K562 (cell line): ENCODE measurements around the gene LYRM1. TPM values are rescaled to one million over a fixed set of nuclear protein-coding genes. Genes with fewer than 3 reads are reported as not detected.

Experiments used
- CEBPB ChIP-seq: fragments of 450-650 bp; IDR thresholded peaks from 2 replicates; pipeline ENCODE4 v1.6.1; 2016; ENCODE audit warnings: missing genetic modification characterization, missing compliant biosample characterization
- COPS2 ChIP-seq: fragments of 450-650 bp; conservative IDR thresholded peaks from 2 replicates; pipeline ENCODE4 v1.6.1; 2016; ENCODE audit warnings: mild to moderate bottlenecking, moderate library complexity
- E2F3 ChIP-seq: fragments of 250-450 bp; sonication (Bioruptor Pico); IDR thresholded peaks from 2 replicates; pipeline ENCODE4 v1.4.0; 2020; ENCODE audit warnings: mild to moderate bottlenecking
- MEF2A ChIP-seq: IDR thresholded peaks from 2 replicates; pipeline ENCODE4 v1.6.1; 2011; ENCODE audit warnings: low read depth, mild to moderate bottlenecking, low read length, moderate library complexity; ENCODE audit not compliant: control insufficient read depth
- SRSF9 ChIP-seq: fragments of 200-400 bp; formaldehyde crosslinking; IDR thresholded peaks from 2 replicates; pipeline ENCODE4 v1.6.1; 2017; ENCODE audit warnings: low read depth, low read length, borderline replicate concordance
- STAG1 ChIP-seq: sonication (generic); formaldehyde crosslinking; IDR thresholded peaks from 2 replicates; pipeline ENCODE4 v1.5.0; 2020; ENCODE audit warnings: missing genetic modification reagents, borderline replicate concordance
- TAF7 ChIP-seq: fragments of 450-650 bp; IDR thresholded peaks from 2 replicates; pipeline ENCODE4 v1.6.1; 2016; ENCODE audit warnings: missing genetic modification characterization, missing compliant biosample characterization
- TEAD4 ChIP-seq, 2 experiments: sonication (generic) in 1 of 2; formaldehyde crosslinking in 1 of 2; IDR thresholded peaks; 2 replicates each; pipeline versions ENCODE4 v1.6.1 to v1.8.0; 2012 to 2022; ENCODE audit warnings: borderline replicate concordance in 1 of 2, inconsistent platforms in 1 of 2, low read length in 1 of 2, mild to moderate bottlenecking in 1 of 2, missing genetic modification reagents in 1 of 2
- U2AF2 ChIP-seq: fragments of 200-400 bp; formaldehyde crosslinking; optimal IDR thresholded peaks from 2 replicates; pipeline ENCODE3; 2017; ENCODE audit warnings: low read depth, mild to moderate bottlenecking, low read length
- ZNF584 ChIP-seq: fragments of 200-800 bp; sonication (Bioruptor generic); IDR thresholded peaks from 2 replicates; pipeline ENCODE4 v1.6.1; 2016; ENCODE audit warnings: low read depth, mild to moderate bottlenecking, missing genetic modification characterization, missing compliant biosample characterization
- ZNF766 ChIP-seq: fragments of 200-800 bp; sonication (Bioruptor generic); conservative IDR thresholded peaks from 2 replicates; pipeline ENCODE4 v1.6.1; 2016; ENCODE audit warnings: missing genetic modification characterization, missing compliant biosample characterization
- ZNF785 ChIP-seq: fragments of 250-450 bp; sonication (Bioruptor Pico); IDR thresholded peaks from 2 replicates; pipeline ENCODE4 v1.4.0; 2020; ENCODE audit warnings: mild to moderate bottlenecking
- polyA plus RNA-seq, 8 experiments: library from polyadenylated mRNA; depleted of rRNA in 4 of 8; stranded (reverse) in 5 of 8; unstranded in 3 of 8; fragments of >200 nt; fragmentation: Nextera tagmentation in 2 of 8; fragmentation: Illumina TruSeq in 1 of 8; extraction: Ambion mirVana in 2 of 8; extraction: Trizol in 1 of 8; gene quantifications; 2 replicates each; pipeline versions ENCODE4 v1.2.1 to v1.2.3, GENCODE V29; 2011 to 2014; ENCODE audit warnings: inconsistent platforms in 1 of 8, missing spikeins in 1 of 8
- total RNA-seq, 7 experiments: library from RNA; depleted of rRNA in 6 of 7; stranded (reverse); fragments of >200 nt in 6 of 7; fragmentation: Illumina TruSeq in 2 of 7; extraction: Trizol in 2 of 7; gene quantifications; 2 replicates each; pipeline versions ENCODE4 v1.2.1 to v1.2.3, GENCODE V29; 2011 to 2021; ENCODE audit warnings: low replicate concordance in 1 of 7
- TF ChIP-seq, protein P1 (sequence below): fragments of 450-650 bp; IDR thresholded peaks from 2 replicates; pipeline ENCODE4 v1.6.1; 2016; ENCODE audit warnings: mild to moderate bottlenecking
- TF ChIP-seq, protein P2 (sequence below), 2 experiments: IDR thresholded peaks in 1 of 2; conservative IDR thresholded peaks in 1 of 2; 2 replicates each; pipeline ENCODE4 v1.6.1; 2016; ENCODE audit warnings: low read depth in 2 of 2, mild to moderate bottlenecking in 1 of 2, missing compliant biosample characterization in 1 of 2, missing genetic modification characterization in 1 of 2, moderate library complexity in 1 of 2
- TF ChIP-seq, protein P3 (sequence below): fragments of 450-650 bp; formaldehyde crosslinking; IDR thresholded peaks from 2 replicates; pipeline ENCODE4 v1.4.0; 2020; ENCODE audit warnings: mild to moderate bottlenecking, moderate library complexity
- TF ChIP-seq, protein P4 (sequence below): IDR thresholded peaks from 3 replicates; pipeline ENCODE4 v1.6.1; 2011; ENCODE audit warnings: borderline replicate concordance, mild to moderate bottlenecking; ENCODE audit not compliant: insufficient read length, insufficient read depth

LYRM1 gene
- total and polyA plus RNA-seq, 9 of the 15 experiments (the other 6 are each of a cell fraction or from before 2014, with no cell fraction given), result 17.5 to 44.1 (median 32.7) TPM

DNA sequence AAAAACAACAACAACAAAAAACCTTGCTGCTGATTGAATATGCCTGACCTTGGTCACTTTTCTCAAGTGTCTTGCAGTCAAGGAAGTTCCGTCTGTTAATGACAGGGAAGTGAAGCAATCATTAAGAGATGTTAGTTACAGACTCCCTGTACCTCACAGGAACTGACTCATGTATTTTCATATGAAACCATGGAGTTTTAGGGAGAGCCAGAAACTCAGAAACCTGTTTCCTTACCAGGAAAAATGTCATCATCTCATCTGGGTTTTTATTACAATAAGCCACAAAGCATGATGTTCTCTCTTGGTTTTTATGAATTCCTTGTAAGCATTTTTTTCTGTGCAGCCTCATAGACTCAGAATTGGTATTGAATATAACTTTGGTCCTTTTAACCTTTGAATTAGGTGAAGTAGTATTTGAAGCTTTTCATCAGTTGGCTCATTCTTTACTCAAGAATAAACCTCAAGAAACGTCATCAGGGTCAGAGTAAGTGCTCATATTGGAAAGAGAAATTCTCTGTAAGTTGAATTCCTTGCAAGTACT, 10.3 kb downstream of the LYRM1 start (continued):
- TF ChIP-seq, protein P1, sequence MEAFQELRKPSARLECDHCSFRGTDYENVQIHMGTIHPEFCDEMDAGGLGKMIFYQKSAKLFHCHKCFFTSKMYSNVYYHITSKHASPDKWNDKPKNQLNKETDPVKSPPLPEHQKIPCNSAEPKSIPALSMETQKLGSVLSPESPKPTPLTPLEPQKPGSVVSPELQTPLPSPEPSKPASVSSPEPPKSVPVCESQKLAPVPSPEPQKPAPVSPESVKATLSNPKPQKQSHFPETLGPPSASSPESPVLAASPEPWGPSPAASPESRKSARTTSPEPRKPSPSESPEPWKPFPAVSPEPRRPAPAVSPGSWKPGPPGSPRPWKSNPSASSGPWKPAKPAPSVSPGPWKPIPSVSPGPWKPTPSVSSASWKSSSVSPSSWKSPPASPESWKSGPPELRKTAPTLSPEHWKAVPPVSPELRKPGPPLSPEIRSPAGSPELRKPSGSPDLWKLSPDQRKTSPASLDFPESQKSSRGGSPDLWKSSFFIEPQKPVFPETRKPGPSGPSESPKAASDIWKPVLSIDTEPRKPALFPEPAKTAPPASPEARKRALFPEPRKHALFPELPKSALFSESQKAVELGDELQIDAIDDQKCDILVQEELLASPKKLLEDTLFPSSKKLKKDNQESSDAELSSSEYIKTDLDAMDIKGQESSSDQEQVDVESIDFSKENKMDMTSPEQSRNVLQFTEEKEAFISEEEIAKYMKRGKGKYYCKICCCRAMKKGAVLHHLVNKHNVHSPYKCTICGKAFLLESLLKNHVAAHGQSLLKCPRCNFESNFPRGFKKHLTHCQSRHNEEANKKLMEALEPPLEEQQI, result no peak
- TF ChIP-seq SRSF9 (no peak), U2AF2 (no peak), ZNF785 (CRISPR knock-in tag) (no peak), CEBPB (peak; percentile 97), ZNF766 (peak; percentile 47; the same call in 1 of the 2 replicates), MEF2A (no peak), E2F3 (CRISPR knock-in tag) (no peak), COPS2 (no peak), TAF7 (no peak), STAG1 (CRISPR knock-in tag) (no peak), TEAD4 (IDR thresholded peaks at IDR 0.05; ENCODE audit: low read length) (no peak), TEAD4 (CRISPR knock-in tag; IDR thresholded peaks at IDR 0.05; ENCODE audit: borderline replicate concordance) (no peak), ZNF584 (CRISPR knock-in tag) (peak; percentile 41)
- TF ChIP-seq, protein P2, sequence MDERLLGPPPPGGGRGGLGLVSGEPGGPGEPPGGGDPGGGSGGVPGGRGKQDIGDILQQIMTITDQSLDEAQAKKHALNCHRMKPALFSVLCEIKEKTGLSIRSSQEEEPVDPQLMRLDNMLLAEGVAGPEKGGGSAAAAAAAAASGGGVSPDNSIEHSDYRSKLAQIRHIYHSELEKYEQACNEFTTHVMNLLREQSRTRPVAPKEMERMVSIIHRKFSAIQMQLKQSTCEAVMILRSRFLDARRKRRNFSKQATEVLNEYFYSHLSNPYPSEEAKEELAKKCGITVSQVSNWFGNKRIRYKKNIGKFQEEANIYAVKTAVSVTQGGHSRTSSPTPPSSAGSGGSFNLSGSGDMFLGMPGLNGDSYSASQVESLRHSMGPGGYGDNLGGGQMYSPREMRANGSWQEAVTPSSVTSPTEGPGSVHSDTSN (CRISPR knock-in tag; IDR thresholded peaks at IDR 0.05; ENCODE audit: low read depth), result no peak
- TF ChIP-seq, protein P2 (tag; conservative IDR thresholded peaks at IDR 0.05; ENCODE audit: low read depth), result no peak
- TF ChIP-seq, protein P3, sequence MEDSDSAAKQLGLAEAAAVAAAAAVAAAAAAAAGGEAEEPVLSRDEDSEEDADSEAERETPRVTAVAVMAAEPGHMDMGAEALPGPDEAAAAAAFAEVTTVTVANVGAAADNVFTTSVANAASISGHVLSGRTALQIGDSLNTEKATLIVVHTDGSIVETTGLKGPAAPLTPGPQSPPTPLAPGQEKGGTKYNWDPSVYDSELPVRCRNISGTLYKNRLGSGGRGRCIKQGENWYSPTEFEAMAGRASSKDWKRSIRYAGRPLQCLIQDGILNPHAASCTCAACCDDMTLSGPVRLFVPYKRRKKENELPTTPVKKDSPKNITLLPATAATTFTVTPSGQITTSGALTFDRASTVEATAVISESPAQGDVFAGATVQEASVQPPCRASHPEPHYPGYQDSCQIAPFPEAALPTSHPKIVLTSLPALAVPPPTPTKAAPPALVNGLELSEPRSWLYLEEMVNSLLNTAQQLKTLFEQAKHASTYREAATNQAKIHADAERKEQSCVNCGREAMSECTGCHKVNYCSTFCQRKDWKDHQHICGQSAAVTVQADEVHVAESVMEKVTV (CRISPR knock-in tag), result no peak
- TF ChIP-seq, protein P4, sequence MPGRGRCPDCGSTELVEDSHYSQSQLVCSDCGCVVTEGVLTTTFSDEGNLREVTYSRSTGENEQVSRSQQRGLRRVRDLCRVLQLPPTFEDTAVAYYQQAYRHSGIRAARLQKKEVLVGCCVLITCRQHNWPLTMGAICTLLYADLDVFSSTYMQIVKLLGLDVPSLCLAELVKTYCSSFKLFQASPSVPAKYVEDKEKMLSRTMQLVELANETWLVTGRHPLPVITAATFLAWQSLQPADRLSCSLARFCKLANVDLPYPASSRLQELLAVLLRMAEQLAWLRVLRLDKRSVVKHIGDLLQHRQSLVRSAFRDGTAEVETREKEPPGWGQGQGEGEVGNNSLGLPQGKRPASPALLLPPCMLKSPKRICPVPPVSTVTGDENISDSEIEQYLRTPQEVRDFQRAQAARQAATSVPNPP, result no peak
